Measurements from ENCODE around the gene MARF1.

DNA sequence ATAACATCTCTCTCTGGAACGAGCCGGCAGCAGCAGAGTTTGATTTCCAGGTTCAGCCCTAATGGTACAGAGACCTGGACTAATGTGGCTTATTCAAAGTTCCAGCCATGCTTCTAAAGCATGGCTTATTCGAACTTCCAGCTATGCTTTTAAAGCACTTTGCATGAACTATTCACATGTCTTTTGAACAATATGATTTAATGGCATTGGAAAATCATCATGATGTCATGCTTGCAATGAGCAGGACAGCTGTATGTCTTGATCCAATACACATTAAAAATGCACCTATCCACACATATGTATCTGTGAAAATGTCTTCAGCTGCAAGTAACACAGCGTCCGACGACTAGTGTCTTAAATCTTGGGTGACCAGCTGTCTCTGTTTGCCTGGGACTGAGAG, 85.7 kb downstream of the MARF1 start:
- TF ChIP-seq POLR2AphosphoS5 (IDR thresholded peaks at IDR 0.05; ENCODE audit: low read depth, low read length), result no peak
- no peak for TF ChIP-seq TAF1 (IDR thresholded peaks at IDR 0.05; ENCODE audit: low read depth, low read length)

Measured in GM12891 (cell line).